RPMI8226 (cell line): ENCODE measurements around the gene SENP5.

Experiments used
- DNase-seq: peaks from one replicate; pipeline ENCODE4 v3.0.0-alpha.2; 2015

Gene SENP5

GRCh38 chr3:196969660-196970546 lies 102.2 kb downstream of the SENP5 start:
- peak; percentile 81 for DNase-seq

GRCh38 chr3:196970547-196971093 lies 102.9 kb downstream of the SENP5 start:
- DNase-seq = no peak

DNA sequence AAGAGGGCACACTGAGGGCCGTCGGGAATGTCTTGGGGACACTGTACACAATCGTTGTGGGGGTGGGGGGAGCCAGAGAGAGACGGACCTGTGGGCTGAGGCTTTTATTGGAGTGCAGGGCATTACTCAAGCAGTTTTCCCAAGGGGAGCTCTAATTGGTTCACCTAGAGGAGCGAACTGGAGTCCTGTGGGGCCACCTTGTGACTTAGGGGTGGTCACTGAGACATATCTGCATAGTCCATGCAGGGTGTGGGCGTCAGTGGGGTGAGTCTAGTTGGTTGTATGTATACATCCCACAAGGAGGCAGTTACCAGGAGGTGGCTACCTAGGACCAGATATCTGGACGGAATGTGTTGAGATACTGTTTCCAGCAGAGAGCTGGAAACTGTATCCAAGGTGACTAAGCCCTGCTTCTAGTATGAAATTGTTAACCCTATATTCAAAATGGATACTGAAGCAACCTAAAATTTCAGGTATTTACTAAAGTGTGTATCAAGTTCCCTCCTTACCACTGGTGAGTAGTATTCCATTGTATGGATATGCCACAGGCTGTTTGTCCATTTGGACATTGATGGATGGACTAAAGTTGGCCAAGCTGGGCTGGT lies 103.5 kb downstream of the SENP5 start:
- no peak for DNase-seq

DNA sequence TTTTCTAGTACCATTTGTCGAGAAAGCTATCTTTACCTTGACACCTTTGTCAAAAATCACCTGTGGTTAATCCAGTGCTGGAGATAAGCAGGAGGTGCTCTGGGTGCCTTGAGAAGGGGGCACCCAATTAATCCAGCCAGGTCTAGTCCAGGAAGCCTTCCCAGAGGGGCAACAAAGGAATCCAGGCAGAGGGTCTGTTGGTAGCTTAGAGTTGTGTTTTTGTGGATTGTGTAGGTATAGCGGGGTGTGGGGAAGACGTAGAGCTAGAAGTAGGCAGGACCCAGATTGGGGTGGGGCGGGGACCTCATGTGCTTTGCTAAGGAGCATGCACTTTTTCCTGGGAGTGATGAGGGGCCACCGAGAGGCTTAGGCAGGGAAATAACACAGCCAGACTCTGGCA lies 106.9 kb downstream of the SENP5 start:
- DNase-seq = no peak

- no peak for DNase-seq
Measured at GRCh38 chr3:196975349-196975748, 107.6 kb downstream of the SENP5 start.

GRCh38 chr3:196976941-196977340 lies 109.2 kb downstream of the SENP5 start:
- DNase-seq = no peak

DNA sequence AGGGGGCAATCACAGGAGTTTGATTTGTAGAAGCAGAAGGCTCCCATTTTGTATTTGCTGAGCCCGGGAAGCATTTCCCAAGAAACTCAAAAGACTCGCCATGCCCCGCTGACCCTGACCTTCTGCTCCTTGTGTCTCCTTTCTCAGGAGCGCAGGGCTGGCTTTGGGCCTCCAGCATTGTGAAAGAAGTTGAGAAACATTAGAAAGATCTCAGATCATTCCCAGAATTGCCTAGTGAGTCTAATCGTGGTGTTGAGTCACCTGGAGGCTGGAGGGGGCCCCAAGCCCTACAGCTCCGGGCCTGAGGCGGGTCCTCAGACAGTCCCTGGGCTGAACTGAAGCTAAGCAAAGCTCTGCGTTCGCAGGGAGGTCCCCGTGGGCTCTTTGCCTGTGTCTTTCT lies 111.8 kb downstream of the SENP5 start:
- DNase-seq = no peak

GRCh38 chr3:196981657-196982056 lies 113.9 kb downstream of the SENP5 start:
- peak; percentile 30 for DNase-seq

DNA sequence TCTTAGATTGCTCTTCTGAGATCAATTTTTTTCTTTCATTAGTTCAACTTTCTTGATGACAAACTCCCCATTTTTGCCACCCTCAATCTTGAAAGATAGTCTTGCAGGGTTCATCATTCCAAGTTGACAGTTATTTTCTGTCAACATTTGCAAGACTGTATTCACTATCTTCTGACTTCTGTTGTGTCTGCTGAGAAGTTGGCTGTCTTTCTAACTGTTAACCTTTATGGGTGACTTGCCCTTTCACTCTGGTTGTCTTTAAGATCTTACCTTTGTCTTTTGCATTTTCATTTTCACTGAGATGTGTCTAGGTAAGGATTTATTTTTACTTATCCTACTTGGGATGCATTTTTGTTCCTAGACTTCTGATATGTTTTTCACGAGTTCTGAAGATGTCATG lies 115.5 kb downstream of the SENP5 start:
- DNase-seq = no peak
